Psoas muscle (tissue), 8 donors: ENCODE measurements around the gene UVSSA. TPM values are rescaled to one million over a fixed set of nuclear protein-coding genes. Genes with fewer than 3 reads are reported as not detected.
A peak's percentile ranks its signal among the peaks of the same experiment; 100 is the strongest.

Source experiments
- ATAC-seq, 4 donors: fragments of 200-7000 bp; cut with Tn5 transposase; one replicate each; pipeline ENCODE4 v1.9.1; 2020; ENCODE audit warnings: moderate library complexity in 3 of 4, mild to moderate bottlenecking in 2 of 4
- DNase-seq, 2 donors: peaks; one replicate each; pipeline ENCODE4 v3.0.0-alpha.2; 2020
- H3K27ac ChIP-seq: fragments of 200-600 bp; one replicate; pipeline ENCODE4 v1.8.0; 2022
- H3K27me3 ChIP-seq, 3 donors: fragments of 200-600 bp in 1 of 3; one replicate each; pipeline versions ENCODE4 v1.6.1 to v1.8.0; 2013 to 2022; ENCODE audit warnings: low read length in 2 of 3, mild to moderate bottlenecking in 2 of 3, moderate library complexity in 1 of 3; ENCODE audit not compliant: insufficient read depth in 3 of 3
- H3K36me3 ChIP-seq, 2 donors: fragments of 200-600 bp in 1 of 2; one replicate each; pipeline versions ENCODE4 v1.6.1 to v1.8.0; 2013 to 2022; ENCODE audit warnings: low read depth in 1 of 2, mild to moderate bottlenecking in 1 of 2, moderate library complexity in 1 of 2; ENCODE audit not compliant: insufficient read depth in 1 of 2
- H3K4me1 ChIP-seq: fragments of 200-600 bp; one replicate; pipeline ENCODE4 v1.8.0; 2022
- H3K4me3 ChIP-seq: fragments of 200-600 bp; one replicate; pipeline ENCODE4 v1.8.0; 2022; ENCODE audit warnings: mild to moderate bottlenecking
- H3K9me3 ChIP-seq: fragments of 200-600 bp; one replicate; pipeline ENCODE4 v1.8.0; 2022
- CTCF ChIP-seq: fragments of 200-600 bp; IDR thresholded peaks from one replicate; pipeline ENCODE4 v1.8.0; 2022; ENCODE audit warnings: antibody characterized with exemption
- WGBS, 3 donors: extraction: QIAGEN DNeasy Blood & Tissue Kit; methylation state at CpG; one replicate each; pipeline versions ENCODE4 v1.1.6 to v1.1.7; 2013; 5-methylcytosine and 5-hydroxymethylcytosine counted together
- intact Hi-C, 2 donors: fragments of 100-400 bp; cut with DNase I; formaldehyde crosslinking; loops; one replicate each; pipeline versions ENCODE4 v1.11.0 to v1.14.2; 2022
- polyA plus RNA-seq, 3 donors: library from polyadenylated mRNA; stranded (reverse); fragments of 200-250 nt; gene quantifications; one replicate each; pipeline ENCODE4 v1.2.3, GENCODE V29; 2013
- total RNA-seq, 4 donors: library from RNA; stranded (reverse); fragmentation: NEBNext Ultra II Directional in 2 of 4; extraction: Animal tissue kit (Norgen Biotek cat#: 25700) in 2 of 4; gene quantifications; one replicate each; pipeline versions ENCODE4 v1.2.1 to v1.2.4, GENCODE V29; 2021 to 2023
- donor health status: healthy with polysubstance abuse.
- donor health status: DM: no; HTN: no; CAD: no; lungs with moderate emphysema.
- donor health status: Bipolar disorder and iron deficiency.
- donor health status: healthy.
- donor health status: DM: yes; HTN: yes; CAD: no.
- donor health status: DM: no; HTN: no; CAD: no.
- donor health status: DM: no; HTN: no; CAD: no.
- donor health status: DM: yes; HTN: yes; CAD: no.

The UVSSA gene
- total and polyA plus RNA-seq, 7 donors = 1.9 to 9.4 (median 7.7) TPM

GRCh38 chr4:1345903-1346780 lies 866 bp upstream of the UVSSA start:
- Histone ChIP-seq H3K36me3 (peaks cover 3 to 27% of the 10 kb centered on the region in 2 donors), H3K27ac (peak overlapping the region; percentile 100), H3K4me1 (peaks cover 15% of the 10 kb centered on the region), H3K4me3 (peak overlapping the region; percentile 95), H3K27me3 (no peaks in the 10 kb centered on the region), H3K9me3 (no peaks in the 10 kb centered on the region)
- peak; percentile 2 to 41 (median 16) for ATAC-seq
- WGBS, 3 donors = 0 to 1% (median 1%) methylated on average over 62 to 76 of the region's 76 CpGs
- peak; percentile 6 for TF ChIP-seq CTCF
- intact Hi-C loops = loop anchor here (1.0 to 5.0 kb wide), 3 partner anchors 54 to 97 kb away; partner anchors contain the start of gene CTBP1 (in 1 of the 2)
- DNase-seq = peak; percentile 41 to 75

- no peaks in the 10 kb centered on the region for H3K9me3 ChIP-seq
- H3K4me1 ChIP-seq = peaks cover 15% of the 10 kb centered on the region
- peak; percentile 20 to 39 (median 22) for ATAC-seq
- H3K27ac ChIP-seq = peak overlapping the region; percentile 100
- DNase-seq = peak; percentile 81 to 88
- WGBS, 3 donors = 0% methylated on average over 30 to 43 of the region's 43 CpGs
- peak overlapping the region; percentile 95 for H3K4me3 ChIP-seq
- H3K36me3 ChIP-seq = peaks cover 0 to 21% of the 10 kb centered on the region in 2 donors
- H3K27me3 ChIP-seq = no peaks in the 10 kb centered on the region
- TF ChIP-seq CTCF = no peak
- intact Hi-C loops = loop anchor here (5.0 kb wide), 1 partner anchor 55 kb away; no protein-coding TSS in a partner anchor
These were observed 429 bp downstream of the UVSSA start for GRCh38 chr4:1347410-1347864.

GRCh38 chr4:1348014-1348513 lies 1.1 kb downstream of the UVSSA start:
- Histone ChIP-seq H3K4me1 (peaks cover 15% of the 10 kb centered on the region), H3K4me3 (peak overlapping the region; percentile 95), H3K36me3 (peaks cover 0 to 26% of the 10 kb centered on the region in 2 donors), H3K9me3 (no peaks in the 10 kb centered on the region), H3K27ac (peak overlapping the region; percentile 100), H3K27me3 (no peaks in the 10 kb centered on the region)
- intact Hi-C loops = loop anchor here (5.0 kb wide), 1 partner anchor 56 kb away; no protein-coding TSS in a partner anchor
- ATAC-seq (no peak), DNase-seq (no peak)
- 62 to 70% (median 69%) methylated on average over 12 of the region's 12 CpGs for WGBS, 3 donors
- TF ChIP-seq CTCF = no peak

GRCh38 chr4:1348746-1349145 lies 1.7 kb downstream of the UVSSA start:
- intact Hi-C loops = loop anchor here (5.0 kb wide), 1 partner anchor 56 kb away; no protein-coding TSS in a partner anchor
- H3K36me3 ChIP-seq = peaks cover 0 to 26% of the 10 kb centered on the region in 2 donors
- H3K4me3 ChIP-seq = no peak overlapping the region
- H3K27me3 ChIP-seq = no peaks in the 10 kb centered on the region
- DNase-seq (peak in 1 of 2 donors; percentile 34), ATAC-seq (no peak)
- peaks cover 15% of the 10 kb centered on the region for H3K4me1 ChIP-seq
- H3K9me3 ChIP-seq = no peaks in the 10 kb centered on the region
- no peak for TF ChIP-seq CTCF
- WGBS, 3 donors = 90 to 93% (median 92%) methylated on average over 24 to 25 of the region's 25 CpGs
- H3K27ac ChIP-seq = no peak overlapping the region
